MCF 10A (cell line): ENCODE measurements around the gene CHRM2. TPM values are rescaled to one million over a fixed set of nuclear protein-coding genes. Genes with fewer than 3 reads are reported as not detected.

Experiments
- BruUV-seq: library from RNA; stranded (reverse); fragments of 400-500 nt; replicated peaks from 2 replicates; lab custom pipeline; 2021; lab: Mats Ljungman, UMichigan
- CTCF ChIA-PET: fragments of 300-600 bp; sonication (Branson Sonifier 250); formaldehyde crosslinking; extraction: SDS; loops from one replicate; lab custom pipeline; 2021; ENCODE audit warnings: antibody characterized with exemption, inconsistent platforms; lab: Yijun Ruan, JAX
- POLR2A ChIA-PET: fragments of 300-600, 350-650 bp; sonication (Branson Sonifier 250); formaldehyde crosslinking; extraction: SDS; loops from one replicate; lab custom pipeline; 2020; ENCODE audit warnings: antibody characterized with exemption, inconsistent platforms; lab: Yijun Ruan, JAX
- DNase-seq: peaks from one replicate; pipeline ENCODE4 v3.0.0-alpha.2; 2018; ENCODE audit not compliant: unreplicated experiment
- H3K27ac Mint-ChIP-seq: one replicate; pipeline ENCODE4 v1.8.0; 2022; ENCODE audit warnings: mild to moderate bottlenecking, low read depth, mixed read lengths; ENCODE audit not compliant: unreplicated experiment
- H3K27me3 Mint-ChIP-seq: one replicate; pipeline ENCODE4 v1.8.0; 2022; ENCODE audit warnings: mixed read lengths; ENCODE audit not compliant: insufficient read depth, unreplicated experiment
- H3K36me3 Mint-ChIP-seq: one replicate; pipeline ENCODE4 v1.8.0; 2022; ENCODE audit warnings: mild to moderate bottlenecking, moderate library complexity, mixed read lengths; ENCODE audit not compliant: insufficient read depth, unreplicated experiment
- H3K4me1 Mint-ChIP-seq: one replicate; pipeline ENCODE4 v1.8.0; 2022; ENCODE audit warnings: mixed read lengths; ENCODE audit not compliant: insufficient read depth, unreplicated experiment
- H3K4me3 Mint-ChIP-seq: one replicate; pipeline ENCODE4 v1.8.0; 2022; ENCODE audit warnings: mild to moderate bottlenecking, moderate library complexity, mixed read lengths; ENCODE audit not compliant: unreplicated experiment
- H3K9me3 Mint-ChIP-seq: one replicate; pipeline ENCODE4 v1.8.0; 2022; ENCODE audit warnings: mixed read lengths; ENCODE audit not compliant: unreplicated experiment
- intact Hi-C: fragments of 100-400 bp; cut with micrococcal nuclease; formaldehyde crosslinking; loops from 2 replicates; pipeline ENCODE4 v1.14.1; 2022
- microRNA-seq: library from miRNA; unstranded; fragments of <30 nt; microRNA quantifications from one replicate; pipeline ENCODE4 v1.2.0, GENCODE V29; 2022
- total RNA-seq: library from RNA; stranded (reverse); gene quantifications from 2 replicates; pipeline ENCODE4 v1.2.3, GENCODE V29; 2022
- TF ChIP-seq, protein P1 (sequence below): fragments of 200-600 bp; IDR thresholded peaks from one replicate; pipeline ENCODE4 v1.8.0; 2022; ENCODE audit warnings: antibody characterized with exemption, mild to moderate bottlenecking; ENCODE audit not compliant: unreplicated experiment

The CHRM2 gene
- total RNA-seq, 1 experiment from 2014 or later = not detected

DNA sequence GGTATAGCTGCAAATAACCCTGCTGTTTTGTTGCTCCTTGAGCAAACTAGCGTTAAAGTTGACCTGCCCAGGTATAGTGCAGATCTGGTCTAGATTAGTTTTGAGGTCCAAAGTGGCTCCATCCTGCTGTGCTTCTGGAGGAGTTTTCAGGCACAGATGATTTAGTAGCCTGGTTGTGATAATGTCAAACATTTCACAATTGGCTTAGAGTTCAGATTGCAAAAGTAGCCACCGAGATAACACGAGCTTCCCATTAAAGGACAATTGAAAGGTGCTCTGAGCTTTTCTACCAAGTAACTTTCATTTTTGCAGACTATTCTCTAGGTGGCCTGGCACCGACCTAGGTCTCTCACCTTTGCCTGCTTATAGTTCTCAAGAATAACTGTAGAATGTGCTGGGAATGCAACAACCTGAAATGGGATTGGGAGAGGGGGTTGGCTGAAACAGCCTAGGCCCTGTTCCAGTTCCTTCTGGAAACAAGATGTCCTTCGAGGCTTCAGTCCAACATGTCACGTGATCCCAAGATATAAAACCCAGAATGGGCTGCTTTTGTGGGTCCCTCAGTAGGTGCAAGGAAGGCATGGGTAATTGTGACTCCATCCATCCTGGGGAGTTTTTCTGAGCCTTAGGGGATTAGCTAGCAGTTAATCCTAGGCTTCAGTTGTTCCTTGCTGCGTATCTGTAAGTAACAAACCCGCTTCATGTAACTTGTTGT, 201.0 kb downstream of the CHRM2 start:
- no peaks in the 10 kb centered on the region for H3K4me1 Mint-ChIP-seq
- BruUV-seq = no TSS peak
- H3K36me3 Mint-ChIP-seq = no peaks in the 10 kb centered on the region
- intact Hi-C loops = no loop called here
- no peak overlapping the region for H3K4me3 Mint-ChIP-seq
- no peaks in the 10 kb centered on the region for H3K27me3 Mint-ChIP-seq
- CTCF ChIA-PET = interaction anchor here (0.6 kb wide), 1 partner anchor 507 kb away, joined by 3 read pairs; no protein-coding TSS in a partner anchor
- no peak overlapping the region for H3K27ac Mint-ChIP-seq
- POLR2A ChIA-PET = no interaction called here
- no peak for DNase-seq
- no peaks in the 10 kb centered on the region for H3K9me3 Mint-ChIP-seq
- TF ChIP-seq, protein P1, sequence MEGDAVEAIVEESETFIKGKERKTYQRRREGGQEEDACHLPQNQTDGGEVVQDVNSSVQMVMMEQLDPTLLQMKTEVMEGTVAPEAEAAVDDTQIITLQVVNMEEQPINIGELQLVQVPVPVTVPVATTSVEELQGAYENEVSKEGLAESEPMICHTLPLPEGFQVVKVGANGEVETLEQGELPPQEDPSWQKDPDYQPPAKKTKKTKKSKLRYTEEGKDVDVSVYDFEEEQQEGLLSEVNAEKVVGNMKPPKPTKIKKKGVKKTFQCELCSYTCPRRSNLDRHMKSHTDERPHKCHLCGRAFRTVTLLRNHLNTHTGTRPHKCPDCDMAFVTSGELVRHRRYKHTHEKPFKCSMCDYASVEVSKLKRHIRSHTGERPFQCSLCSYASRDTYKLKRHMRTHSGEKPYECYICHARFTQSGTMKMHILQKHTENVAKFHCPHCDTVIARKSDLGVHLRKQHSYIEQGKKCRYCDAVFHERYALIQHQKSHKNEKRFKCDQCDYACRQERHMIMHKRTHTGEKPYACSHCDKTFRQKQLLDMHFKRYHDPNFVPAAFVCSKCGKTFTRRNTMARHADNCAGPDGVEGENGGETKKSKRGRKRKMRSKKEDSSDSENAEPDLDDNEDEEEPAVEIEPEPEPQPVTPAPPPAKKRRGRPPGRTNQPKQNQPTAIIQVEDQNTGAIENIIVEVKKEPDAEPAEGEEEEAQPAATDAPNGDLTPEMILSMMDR = no peak

Small RNAs within 50 kb of the gene (microRNA-seq; reads per million reads assigned to microRNA genes)
- gene MIR490 = not detected
